Memory B cell (primary cell): ENCODE measurements around the gene FBN3.

ENCODE experiments used
- ATAC-seq: fragments of 150-1000 bp; cut with Tn5 transposase; 2 replicates; pipeline ENCODE4 v1.10.0; 2021; ENCODE audit warnings: low read depth, mild to moderate bottlenecking, moderate library complexity
- DNase-seq, 2 donors: peaks; one replicate each; pipeline ENCODE4 v3.0.0; 2022; ENCODE audit warnings: low spot score in 2 of 2
- H3K27ac Mint-ChIP-seq: one replicate; pipeline ENCODE4 v1.8.0; 2022; ENCODE audit warnings: mild to moderate bottlenecking, moderate library complexity, mixed read lengths
- H3K27me3 Mint-ChIP-seq: one replicate; pipeline ENCODE4 v1.8.0; 2022; ENCODE audit warnings: mixed read lengths
- H3K36me3 Mint-ChIP-seq: one replicate; pipeline ENCODE4 v1.8.0; 2022; ENCODE audit warnings: mild to moderate bottlenecking, mixed read lengths
- H3K4me1 Mint-ChIP-seq: one replicate; pipeline ENCODE4 v1.8.0; 2022; ENCODE audit warnings: mixed read lengths
- H3K4me3 Mint-ChIP-seq: one replicate; pipeline ENCODE4 v1.8.0; 2022; ENCODE audit warnings: mild to moderate bottlenecking, moderate library complexity, mixed read lengths
- H3K9me3 Mint-ChIP-seq: one replicate; pipeline ENCODE4 v1.8.0; 2022; ENCODE audit warnings: mixed read lengths

The FBN3 gene

GRCh38 chr19:8141726-8142512 lies 7.5 kb downstream of the FBN3 start:
- Mint-ChIP-seq H3K9me3 (no peaks in the 10 kb centered on the region), H3K27ac (no peak overlapping the region), H3K4me3 (no peak overlapping the region), H3K27me3 (peaks cover 20% of the 10 kb centered on the region), H3K36me3 (no peaks in the 10 kb centered on the region), H3K4me1 (peaks cover 2% of the 10 kb centered on the region)
- ATAC-seq (no peak), DNase-seq (no peak)

- Mint-ChIP-seq H3K36me3 (no peaks in the 10 kb centered on the region), H3K4me1 (no peaks in the 10 kb centered on the region), H3K4me3 (no peak overlapping the region), H3K27ac (no peak overlapping the region), H3K9me3 (no peaks in the 10 kb centered on the region), H3K27me3 (peaks cover 12% of the 10 kb centered on the region)
- no peak for ATAC-seq
- no peak for DNase-seq
Observed at GRCh38 chr19:8138201-8138600, 11.2 kb downstream of the FBN3 start.

- no peak overlapping the region for H3K27ac Mint-ChIP-seq
- no peak for ATAC-seq
- no peak overlapping the region for H3K4me3 Mint-ChIP-seq
- DNase-seq = no peak
- H3K4me1 Mint-ChIP-seq = no peaks in the 10 kb centered on the region
- peaks cover 10% of the 10 kb centered on the region for H3K27me3 Mint-ChIP-seq
- no peaks in the 10 kb centered on the region for H3K36me3 Mint-ChIP-seq
- no peaks in the 10 kb centered on the region for H3K9me3 Mint-ChIP-seq
Observed at GRCh38 chr19:8137425-8137824, 12.0 kb downstream of the FBN3 start.

- DNase-seq (no peak), ATAC-seq (no peak)
- H3K36me3 Mint-ChIP-seq = no peaks in the 10 kb centered on the region
- no peak overlapping the region for H3K27ac Mint-ChIP-seq
- no peak overlapping the region for H3K4me3 Mint-ChIP-seq
- peaks cover 5% of the 10 kb centered on the region for H3K27me3 Mint-ChIP-seq
- H3K9me3 Mint-ChIP-seq = no peaks in the 10 kb centered on the region
- no peaks in the 10 kb centered on the region for H3K4me1 Mint-ChIP-seq
Observed at GRCh38 chr19:8135946-8136618, 13.3 kb downstream of the FBN3 start.

GRCh38 chr19:8132858-8133458 lies 16.4 kb downstream of the FBN3 start:
- H3K36me3 Mint-ChIP-seq = no peaks in the 10 kb centered on the region
- no peak overlapping the region for H3K4me3 Mint-ChIP-seq
- no peaks in the 10 kb centered on the region for H3K4me1 Mint-ChIP-seq

GRCh38 chr19:8131517-8131916 lies 17.9 kb downstream of the FBN3 start:
- DNase-seq (no peak), ATAC-seq (no peak)
- no peak overlapping the region for H3K27ac Mint-ChIP-seq
- H3K4me3 Mint-ChIP-seq = no peak overlapping the region
- no peaks in the 10 kb centered on the region for H3K4me1 Mint-ChIP-seq
- peaks cover 11% of the 10 kb centered on the region for H3K27me3 Mint-ChIP-seq
- H3K36me3 Mint-ChIP-seq = no peaks in the 10 kb centered on the region
- H3K9me3 Mint-ChIP-seq = no peaks in the 10 kb centered on the region

More at GRCh38 chr19:8132858-8133458, 16.4 kb downstream of the FBN3 start:
- no peak for DNase-seq
- Mint-ChIP-seq H3K9me3 (no peaks in the 10 kb centered on the region), H3K27ac (no peak overlapping the region), H3K27me3 (peaks cover 9% of the 10 kb centered on the region)
- ATAC-seq = no peak

GRCh38 chr19:8129061-8129618 lies 20.3 kb downstream of the FBN3 start:
- ATAC-seq = no peak
- H3K36me3 Mint-ChIP-seq = no peaks in the 10 kb centered on the region
- H3K4me3 Mint-ChIP-seq = no peak overlapping the region
- peaks cover 13% of the 10 kb centered on the region for H3K27me3 Mint-ChIP-seq
- no peak overlapping the region for H3K27ac Mint-ChIP-seq
- DNase-seq = no peak
- no peaks in the 10 kb centered on the region for H3K9me3 Mint-ChIP-seq
- no peaks in the 10 kb centered on the region for H3K4me1 Mint-ChIP-seq

- ATAC-seq = no peak
- Mint-ChIP-seq H3K9me3 (no peaks in the 10 kb centered on the region), H3K36me3 (no peaks in the 10 kb centered on the region), H3K27ac (no peak overlapping the region), H3K4me1 (no peaks in the 10 kb centered on the region), H3K4me3 (no peak overlapping the region), H3K27me3 (peaks cover 17% of the 10 kb centered on the region)
- no peak for DNase-seq
Observed at GRCh38 chr19:8128551-8128950, 20.8 kb downstream of the FBN3 start.

GRCh38 chr19:8127311-8127710 lies 22.1 kb downstream of the FBN3 start:
- no peak for DNase-seq
- H3K4me1 Mint-ChIP-seq = no peaks in the 10 kb centered on the region
- peaks cover 17% of the 10 kb centered on the region for H3K27me3 Mint-ChIP-seq
- no peaks in the 10 kb centered on the region for H3K36me3 Mint-ChIP-seq
- no peak overlapping the region for H3K27ac Mint-ChIP-seq
- no peak overlapping the region for H3K4me3 Mint-ChIP-seq
- no peak for ATAC-seq
- no peaks in the 10 kb centered on the region for H3K9me3 Mint-ChIP-seq

GRCh38 chr19:8126511-8126910 lies 22.9 kb downstream of the FBN3 start:
- ATAC-seq (no peak), DNase-seq (no peak)
- Mint-ChIP-seq H3K27ac (no peak overlapping the region), H3K4me1 (no peaks in the 10 kb centered on the region), H3K4me3 (no peak overlapping the region), H3K36me3 (no peaks in the 10 kb centered on the region), H3K27me3 (peaks cover 14% of the 10 kb centered on the region), H3K9me3 (no peaks in the 10 kb centered on the region)

GRCh38 chr19:8126008-8126407 lies 23.4 kb downstream of the FBN3 start:
- H3K4me3 Mint-ChIP-seq = no peak overlapping the region
- no peak for ATAC-seq
- no peak for DNase-seq
- H3K27me3 Mint-ChIP-seq = peaks cover 14% of the 10 kb centered on the region
- no peaks in the 10 kb centered on the region for H3K9me3 Mint-ChIP-seq
- no peaks in the 10 kb centered on the region for H3K36me3 Mint-ChIP-seq
- no peak overlapping the region for H3K27ac Mint-ChIP-seq
- H3K4me1 Mint-ChIP-seq = no peaks in the 10 kb centered on the region

- Mint-ChIP-seq H3K27me3 (peaks cover 13% of the 10 kb centered on the region), H3K27ac (no peak overlapping the region), H3K4me3 (no peak overlapping the region), H3K9me3 (no peaks in the 10 kb centered on the region), H3K36me3 (no peaks in the 10 kb centered on the region), H3K4me1 (no peaks in the 10 kb centered on the region)
- no peak for ATAC-seq
- DNase-seq = no peak
Observed at GRCh38 chr19:8123683-8124082, 25.7 kb downstream of the FBN3 start.

GRCh38 chr19:8120636-8121480 lies 28.5 kb downstream of the FBN3 start:
- peaks cover 7% of the 10 kb centered on the region for H3K27me3 Mint-ChIP-seq
- no peak overlapping the region for H3K27ac Mint-ChIP-seq
- no peak for ATAC-seq
- no peak overlapping the region for H3K4me3 Mint-ChIP-seq
- DNase-seq = no peak
- H3K4me1 Mint-ChIP-seq = no peaks in the 10 kb centered on the region
- H3K9me3 Mint-ChIP-seq = no peaks in the 10 kb centered on the region
- no peaks in the 10 kb centered on the region for H3K36me3 Mint-ChIP-seq
